Ishikawa (cell line): ENCODE results near the gene SLC48A1.

Experiments
- CEBPB ChIP-seq: IDR thresholded peaks from 2 replicates; pipeline ENCODE4 v1.6.1; 2012
- CREB1 ChIP-seq: IDR thresholded peaks from 2 replicates; pipeline ENCODE4 v1.6.1; 2012; ENCODE audit warnings: low read depth
- EGR1 ChIP-seq: IDR thresholded peaks from 2 replicates; pipeline ENCODE4 v1.6.1; 2012
- EP300 ChIP-seq: IDR thresholded peaks from 2 replicates; pipeline ENCODE4 v1.6.1; 2012; ENCODE audit warnings: borderline replicate concordance
- FOXM1 ChIP-seq: IDR thresholded peaks from 2 replicates; pipeline ENCODE4 v1.6.1; 2012; ENCODE audit warnings: low read depth, borderline replicate concordance
- MAX ChIP-seq: IDR thresholded peaks from 2 replicates; pipeline ENCODE4 v1.6.1; 2012
- NFIC ChIP-seq: IDR thresholded peaks from 2 replicates; pipeline ENCODE4 v1.6.1; 2012
- RAD21 ChIP-seq: IDR thresholded peaks from 2 replicates; pipeline ENCODE4 v1.6.1; 2012; ENCODE audit warnings: low read depth
- REST ChIP-seq: IDR thresholded peaks from 2 replicates; pipeline ENCODE4 v1.6.1; 2012; ENCODE audit warnings: low read depth, mild to moderate bottlenecking
- TAF1 ChIP-seq: IDR thresholded peaks from 2 replicates; pipeline ENCODE4 v1.6.1; 2012; ENCODE audit warnings: low read depth, mild to moderate bottlenecking
- TCF12 ChIP-seq: IDR thresholded peaks from 2 replicates; pipeline ENCODE4 v1.6.1; 2012; ENCODE audit warnings: low read depth
- TEAD4 ChIP-seq: IDR thresholded peaks from 2 replicates; pipeline ENCODE4 v1.6.1; 2012
- YY1 ChIP-seq: IDR thresholded peaks from 2 replicates; pipeline ENCODE4 v1.6.1; 2012; ENCODE audit warnings: low read depth
- ZBTB7A ChIP-seq: IDR thresholded peaks from 2 replicates; pipeline ENCODE4 v1.6.1; 2012; ENCODE audit warnings: low read depth
- TF ChIP-seq, protein P1 (sequence below): IDR thresholded peaks from 2 replicates; pipeline ENCODE4 v1.6.1; 2012

Gene SLC48A1

GRCh38 chr12:47790676-47791350 lies 17.8 kb downstream of the SLC48A1 start:
- no peak for TF ChIP-seq EGR1
- no peak for TF ChIP-seq YY1
- no peak for TF ChIP-seq TCF12
- TF ChIP-seq, protein P1, sequence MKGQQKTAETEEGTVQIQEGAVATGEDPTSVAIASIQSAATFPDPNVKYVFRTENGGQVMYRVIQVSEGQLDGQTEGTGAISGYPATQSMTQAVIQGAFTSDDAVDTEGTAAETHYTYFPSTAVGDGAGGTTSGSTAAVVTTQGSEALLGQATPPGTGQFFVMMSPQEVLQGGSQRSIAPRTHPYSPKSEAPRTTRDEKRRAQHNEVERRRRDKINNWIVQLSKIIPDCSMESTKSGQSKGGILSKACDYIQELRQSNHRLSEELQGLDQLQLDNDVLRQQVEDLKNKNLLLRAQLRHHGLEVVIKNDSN = no peak
- no peak for TF ChIP-seq RAD21
- no peak for TF ChIP-seq REST

- no peak for TF ChIP-seq ZBTB7A
- TF ChIP-seq, protein P1 = no peak
- TF ChIP-seq TEAD4 = no peak
Observed at GRCh38 chr12:47791351-47791746, 18.3 kb downstream of the SLC48A1 start.

GRCh38 chr12:47791874-47792273 lies 18.8 kb downstream of the SLC48A1 start:
- TF ChIP-seq MAX = no peak
- TF ChIP-seq RAD21 = no peak
- no peak for TF ChIP-seq EGR1
- TF ChIP-seq NFIC = no peak
- TF ChIP-seq TCF12 = no peak
- no peak for TF ChIP-seq FOXM1
- no peak for TF ChIP-seq EP300
- no peak for TF ChIP-seq YY1
- TF ChIP-seq TAF1 = no peak
- no peak for TF ChIP-seq ZBTB7A

- no peak for TF ChIP-seq EP300
- TF ChIP-seq NFIC = no peak
- TF ChIP-seq YY1 = no peak
- no peak for TF ChIP-seq EGR1
Observed at GRCh38 chr12:47793015-47793681, 20.1 kb downstream of the SLC48A1 start.

- TF ChIP-seq TAF1 = no peak
- TF ChIP-seq MAX = no peak
- TF ChIP-seq, protein P1 = no peak
- TF ChIP-seq FOXM1 = no peak
- TF ChIP-seq TCF12 = no peak
- no peak for TF ChIP-seq RAD21
- no peak for TF ChIP-seq EP300
- no peak for TF ChIP-seq EGR1
- no peak for TF ChIP-seq CEBPB
Observed at GRCh38 chr12:47794679-47795078, 21.6 kb downstream of the SLC48A1 start.

DNA sequence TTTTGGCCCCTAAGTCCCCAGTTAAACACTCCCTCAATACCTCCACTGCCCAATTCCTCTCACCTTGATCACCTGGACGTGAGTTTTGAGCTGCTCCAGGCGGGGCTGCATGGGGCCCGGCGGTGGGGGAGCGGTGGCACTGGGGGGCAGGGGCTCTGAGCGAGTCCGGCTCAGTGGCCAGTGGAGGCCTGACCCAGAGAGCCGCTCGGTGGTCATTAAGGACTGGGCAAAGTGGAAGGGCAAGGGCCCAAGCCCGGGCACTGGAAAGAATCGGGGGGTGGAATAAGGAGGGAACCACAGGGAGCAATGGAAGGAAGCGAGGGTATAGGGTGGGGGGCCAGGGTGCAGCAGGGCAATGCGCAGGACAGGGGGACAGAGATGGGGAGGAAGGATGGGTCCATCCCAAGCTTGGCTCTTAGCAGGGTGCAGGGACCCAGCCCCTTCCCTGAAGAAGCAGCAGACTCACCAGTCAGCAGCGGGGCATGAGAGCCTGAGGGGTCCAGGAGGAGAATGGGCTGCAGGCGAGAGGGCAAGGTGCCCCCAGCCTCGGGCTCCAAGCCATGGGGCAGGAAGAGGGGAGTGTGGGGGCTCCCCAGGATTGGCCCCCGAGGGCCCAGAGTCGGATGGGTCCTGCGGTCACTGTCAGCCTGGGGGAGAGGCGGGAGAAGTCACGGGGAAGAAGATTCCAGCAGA lies 22.2 kb downstream of the SLC48A1 start:
- TF ChIP-seq TCF12 = no peak
- TF ChIP-seq, protein P1 = no peak
- TF ChIP-seq MAX = no peak
- no peak for TF ChIP-seq CREB1
- no peak for TF ChIP-seq CEBPB
- TF ChIP-seq EGR1 = no peak
- no peak for TF ChIP-seq RAD21
- TF ChIP-seq YY1 = no peak
- no peak for TF ChIP-seq EP300
- no peak for TF ChIP-seq NFIC
- TF ChIP-seq REST = no peak
- no peak for TF ChIP-seq TEAD4
- no peak for TF ChIP-seq ZBTB7A
- no peak for TF ChIP-seq TAF1
- TF ChIP-seq FOXM1 = no peak
